GM12892 (cell line): Measurements from ENCODE around the gene GUCY2F.

Experiments used
- POLR2A ChIP-seq: IDR thresholded peaks from 2 replicates; pipeline ENCODE4 v1.6.1; 2011; ENCODE audit warnings: low read depth, low read length, control low read depth
- POLR2AphosphoS5 ChIP-seq: IDR thresholded peaks from 2 replicates; pipeline ENCODE4 v1.6.1; 2011; ENCODE audit warnings: low read depth, low read length, control low read depth
- TAF1 ChIP-seq: IDR thresholded peaks from 2 replicates; pipeline ENCODE4 v1.6.1; 2011; ENCODE audit warnings: low read depth, mild to moderate bottlenecking, control low read depth, low read length, borderline replicate concordance

GRCh38 chrX:109393859-109394258 lies 88.0 kb downstream of the GUCY2F start:
- TF ChIP-seq POLR2A (no peak), TAF1 (no peak), POLR2AphosphoS5 (no peak)
